H9 (cell line): Measurements from ENCODE around the gene POMZP3. TPM values are rescaled to one million over a fixed set of nuclear protein-coding genes. Genes with fewer than 3 reads are reported as not detected.
"Not testable (repeated sequence)": the region's sequence is repeated elsewhere in the genome, so short reads cannot be mapped to it uniquely, and the experiment has no call there.

Source experiments
- DNase-seq: peaks from one replicate; pipeline ENCODE4 v3.0.0-alpha.2; 2017
- H2AFZ ChIP-seq: one replicate; pipeline ENCODE4 v1.6.1; 2013; ENCODE audit warnings: mild to moderate bottlenecking, low read length, control low read depth, moderate library complexity
- H2AK5ac ChIP-seq: 2 replicates; pipeline ENCODE4 v1.6.1; 2013; ENCODE audit warnings: low read length, control low read depth, mixed read lengths; ENCODE audit not compliant: insufficient read length
- H2BK120ac ChIP-seq: one replicate; pipeline ENCODE4 v1.6.1; 2013; ENCODE audit warnings: low read depth, mild to moderate bottlenecking, low read length, control low read depth, inconsistent platforms; ENCODE audit not compliant: poor library complexity, severe bottlenecking
- H2BK12ac ChIP-seq: 2 replicates; pipeline ENCODE4 v1.6.1; 2013; ENCODE audit warnings: low read length, control low read depth, mixed read lengths, low read depth; ENCODE audit not compliant: insufficient read length
- H2BK15ac ChIP-seq: 2 replicates; pipeline ENCODE4 v1.6.1; 2013; ENCODE audit warnings: low read depth, low read length, control low read depth
- H2BK20ac ChIP-seq: one replicate; pipeline ENCODE4 v1.6.1; 2013; ENCODE audit warnings: low read depth, mild to moderate bottlenecking, low read length, control low read depth, inconsistent platforms; ENCODE audit not compliant: poor library complexity, severe bottlenecking
- H2BK5ac ChIP-seq: 2 replicates; pipeline ENCODE4 v1.6.1; 2013; ENCODE audit warnings: low read length, control low read depth, mixed read lengths; ENCODE audit not compliant: insufficient read length
- H3K14ac ChIP-seq: 2 replicates; pipeline ENCODE4 v1.6.1; 2013; ENCODE audit warnings: low read length, control low read depth; ENCODE audit not compliant: insufficient read depth
- H3K18ac ChIP-seq: 2 replicates; pipeline ENCODE4 v1.6.1; 2013; ENCODE audit warnings: low read depth, mild to moderate bottlenecking, mixed read lengths, low read length, control low read depth; ENCODE audit not compliant: insufficient read length
- H3K23ac ChIP-seq: 2 replicates; pipeline ENCODE4 v1.6.1; 2013; ENCODE audit warnings: low read length, control low read depth, mixed read lengths, low read depth; ENCODE audit not compliant: insufficient read length
- H3K23me2 ChIP-seq: 2 replicates; pipeline ENCODE4 v1.6.1; 2013; ENCODE audit warnings: low read depth, mild to moderate bottlenecking, mixed read lengths, low read length, control low read depth; ENCODE audit not compliant: insufficient read length, poor library complexity, severe bottlenecking
- H3K27ac ChIP-seq: 2 replicates; pipeline ENCODE4 v1.5.1; 2013; ENCODE audit warnings: low read length, control low read depth, mixed read lengths, low read depth; ENCODE audit not compliant: insufficient read length
- H3K27me3 ChIP-seq: 2 replicates; pipeline ENCODE4 v1.6.1; 2013; ENCODE audit warnings: low read length, control low read depth, inconsistent platforms; ENCODE audit not compliant: insufficient read depth
- H3K4ac ChIP-seq: 2 replicates; pipeline ENCODE4 v1.6.1; 2013; ENCODE audit warnings: low read depth, mild to moderate bottlenecking, control low read depth, inconsistent platforms, low read length, moderate library complexity
- H3K4me1 ChIP-seq: 2 replicates; pipeline ENCODE4 v1.6.1; 2013; ENCODE audit warnings: low read length, control low read depth, inconsistent platforms; ENCODE audit not compliant: insufficient read depth
- H3K4me2 ChIP-seq: 2 replicates; pipeline ENCODE4 v1.6.1; 2013; ENCODE audit warnings: low read length, control low read depth, mixed read lengths; ENCODE audit not compliant: insufficient read length, insufficient read depth
- H3K56ac ChIP-seq: 2 replicates; pipeline ENCODE4 v1.6.1; 2013; ENCODE audit warnings: low read depth, mild to moderate bottlenecking, mixed read lengths, low read length, control low read depth; ENCODE audit not compliant: insufficient read length
- H3K79me1 ChIP-seq: 2 replicates; pipeline ENCODE4 v1.6.1; 2013; ENCODE audit warnings: low read depth, mild to moderate bottlenecking, moderate library complexity, low read length, control low read depth, inconsistent platforms; ENCODE audit not compliant: insufficient read depth, poor library complexity, severe bottlenecking
- H3K79me2 ChIP-seq: 2 replicates; pipeline ENCODE4 v1.6.1; 2013; ENCODE audit warnings: low read length, control low read depth, inconsistent platforms; ENCODE audit not compliant: insufficient read depth
- H3K9ac ChIP-seq: 2 replicates; pipeline ENCODE4 v1.6.1; 2013; ENCODE audit warnings: low read length, control low read depth, mixed read lengths; ENCODE audit not compliant: insufficient read length; ENCODE audit errors: extremely low read depth
- H3K9me3 ChIP-seq: one replicate; pipeline ENCODE4 v1.6.1; 2013; ENCODE audit warnings: low read depth, low read length, inconsistent platforms; ENCODE audit not compliant: control insufficient read depth
- H3T11ph ChIP-seq: one replicate; pipeline ENCODE4 v1.6.1; 2013; ENCODE audit warnings: mild to moderate bottlenecking, low read length, control low read depth, inconsistent platforms
- H4K20me1 ChIP-seq: one replicate; pipeline ENCODE4 v1.6.1; 2013; ENCODE audit not compliant: control insufficient read depth, insufficient read length, insufficient read depth
- H4K5ac ChIP-seq: 2 replicates; pipeline ENCODE4 v1.6.1; 2013; ENCODE audit warnings: low read depth, mild to moderate bottlenecking, mixed read lengths, low read length, control low read depth; ENCODE audit not compliant: insufficient read length
- H4K8ac ChIP-seq: replicated peaks from 2 replicates; pipeline ENCODE4 v1.6.1; 2013; ENCODE audit warnings: low read length, control low read depth, mixed read lengths, low read depth; ENCODE audit not compliant: insufficient read length
- H4K91ac ChIP-seq: 2 replicates; pipeline ENCODE4 v1.6.1; 2013; ENCODE audit warnings: low read depth, mild to moderate bottlenecking, moderate library complexity, mixed read lengths, low read length, control low read depth; ENCODE audit not compliant: insufficient read length
- H3K27ac Mint-ChIP-seq, 3 experiments: 2 replicates in 2 of 3; 3 replicates in 1 of 3; pipeline ENCODE4 v1.8.0; 2020 to 2021; ENCODE audit warnings: mixed read lengths in 3 of 3, mild to moderate bottlenecking in 1 of 3, moderate library complexity in 1 of 3
- H3K27me3 Mint-ChIP-seq: 2 replicates; pipeline ENCODE4 v1.8.0; 2021; ENCODE audit warnings: low read depth, mild to moderate bottlenecking, moderate library complexity, mixed read lengths
- H3K36me3 Mint-ChIP-seq, 3 experiments: 2 replicates in 2 of 3; 3 replicates in 1 of 3; pipeline ENCODE4 v1.8.0; 2020 to 2021; ENCODE audit warnings: low read depth in 3 of 3, mixed read lengths in 3 of 3; ENCODE audit not compliant: insufficient read depth in 1 of 3
- H3K4me1 Mint-ChIP-seq, 2 experiments: 2 replicates each; pipeline ENCODE4 v1.8.0; 2020; ENCODE audit warnings: mixed read lengths in 2 of 2
- H3K4me3 Mint-ChIP-seq, 2 experiments: 2 replicates in 1 of 2; 3 replicates in 1 of 2; pipeline ENCODE4 v1.8.0; 2020 to 2021; ENCODE audit warnings: mild to moderate bottlenecking in 2 of 2, mixed read lengths in 2 of 2, moderate library complexity in 1 of 2
- H3K9me3 Mint-ChIP-seq, 2 experiments: 2 replicates in 1 of 2; 3 replicates in 1 of 2; pipeline ENCODE4 v1.8.0; 2020; ENCODE audit warnings: mild to moderate bottlenecking in 2 of 2, mixed read lengths in 2 of 2, moderate library complexity in 1 of 2
- WGBS: extraction: QIAGEN DNeasy Blood & Tissue Kit; methylation state at CpG from one replicate; pipeline ENCODE4 v1.1.7; 2013; ENCODE audit warnings: missing lambda C conversion rate, low lambda C conversion rate, mixed read lengths; ENCODE audit not compliant: insufficient read length; ENCODE audit errors: extremely low coverage; 5-methylcytosine and 5-hydroxymethylcytosine counted together
- total RNA-seq: library from RNA; stranded (reverse); gene quantifications from 2 replicates; pipeline ENCODE4 v1.2.1, GENCODE V29; 2021

Gene POMZP3
- total RNA-seq, 1 experiment from 2014 or later, result 8.5 TPM

- not testable (repeated sequence) for H3K9ac ChIP-seq, H4K91ac ChIP-seq, H3K23me2 ChIP-seq, DNase-seq, H4K8ac ChIP-seq, H3K27ac ChIP-seq, H4K20me1 ChIP-seq, H3K27ac Mint-ChIP-seq, H3K4ac ChIP-seq, H3K18ac ChIP-seq, H2BK15ac ChIP-seq, H2AK5ac ChIP-seq, H3K23ac ChIP-seq, H4K5ac ChIP-seq, H3K4me1 ChIP-seq, H2BK5ac ChIP-seq, H3K36me3 Mint-ChIP-seq, H3K79me2 ChIP-seq, H3K56ac ChIP-seq, H3K27me3 Mint-ChIP-seq, H3K4me2 ChIP-seq, H3K4me1 Mint-ChIP-seq, H3K9me3 ChIP-seq, H3K9me3 Mint-ChIP-seq, H3T11ph ChIP-seq, H3K14ac ChIP-seq, H2BK12ac ChIP-seq, H3K4me3 Mint-ChIP-seq, H3K27me3 ChIP-seq, H3K79me1 ChIP-seq, H2AFZ ChIP-seq, H2BK120ac ChIP-seq, H2BK20ac ChIP-seq
- no CpG with 5 or more reads among the region's 2 CpGs for WGBS
Observed at GRCh38 chr7:76592694-76593093, 34.4 kb downstream of the POMZP3 start.

GRCh38 chr7:76591602-76592304, 35.3 kb downstream of the POMZP3 start:
- not testable (repeated sequence) for H4K5ac ChIP-seq, H3K4me1 Mint-ChIP-seq, H3K4ac ChIP-seq, DNase-seq, H2BK20ac ChIP-seq, H3K23me2 ChIP-seq, H4K20me1 ChIP-seq, H3K79me1 ChIP-seq, H3K4me2 ChIP-seq, H3K36me3 Mint-ChIP-seq, H3K27ac ChIP-seq, H3K18ac ChIP-seq, H3K79me2 ChIP-seq, H3K14ac ChIP-seq, H3K27me3 Mint-ChIP-seq, H2AFZ ChIP-seq, H3K23ac ChIP-seq, H2BK120ac ChIP-seq, H2AK5ac ChIP-seq, H3T11ph ChIP-seq, H3K56ac ChIP-seq, H3K9ac ChIP-seq, H2BK5ac ChIP-seq, H2BK15ac ChIP-seq, H2BK12ac ChIP-seq, H3K9me3 ChIP-seq, H3K4me3 Mint-ChIP-seq, H3K9me3 Mint-ChIP-seq, H3K27me3 ChIP-seq, H3K27ac Mint-ChIP-seq, H4K91ac ChIP-seq, H3K4me1 ChIP-seq, H4K8ac ChIP-seq
- WGBS, result no CpG with 5 or more reads among the region's 2 CpGs
